HepG2 (cell line): ENCODE results near the gene MAPK8IP1. TPM values are rescaled to one million over a fixed set of nuclear protein-coding genes. Genes with fewer than 3 reads are reported as not detected.

ENCODE experiments used
- KLF15 ChIP-seq: sonication (generic); formaldehyde crosslinking; IDR thresholded peaks from 2 replicates; pipeline ENCODE4 v1.8.1; 2023; ENCODE audit warnings: borderline replicate concordance, mild to moderate bottlenecking, inconsistent platforms, missing genetic modification reagents, mixed read lengths
- NONO ChIP-seq, 2 experiments: fragments of 450-650 bp in 1 of 2; sonication (generic) in 1 of 2; formaldehyde crosslinking in 1 of 2; IDR thresholded peaks in 1 of 2; conservative IDR thresholded peaks in 1 of 2; 2 replicates each; pipeline versions ENCODE4 v1.6.1 to v1.8.0; 2017 to 2022; ENCODE audit warnings: mild to moderate bottlenecking in 1 of 2, missing genetic modification reagents in 1 of 2, moderate library complexity in 1 of 2
- NRL ChIP-seq: sonication (generic); formaldehyde crosslinking; IDR thresholded peaks from 2 replicates; pipeline ENCODE4 v1.5.0; 2020; ENCODE audit warnings: missing genetic modification reagents, mild to moderate bottlenecking, moderate library complexity, borderline replicate concordance
- PPARG ChIP-seq: conservative IDR thresholded peaks from 2 replicates; pipeline ENCODE4 v1.6.1; 2016; ENCODE audit warnings: missing biosample characterization, missing genetic modification reagents
- SRY ChIP-seq: sonication (generic); formaldehyde crosslinking; IDR thresholded peaks from 2 replicates; pipeline ENCODE4 v1.8.0; 2022; ENCODE audit warnings: mild to moderate bottlenecking, missing genetic modification reagents
- TOPORS ChIP-seq: sonication (generic); formaldehyde crosslinking; IDR thresholded peaks from 2 replicates; pipeline ENCODE4 v1.8.0; 2023; ENCODE audit warnings: mild to moderate bottlenecking, missing genetic modification reagents
- YEATS4 ChIP-seq: sonication (generic); formaldehyde crosslinking; IDR thresholded peaks from 2 replicates; pipeline ENCODE4 v1.4.0; 2020; ENCODE audit warnings: missing genetic modification reagents, borderline replicate concordance
- ZNF572 ChIP-seq: sonication (generic); formaldehyde crosslinking; IDR thresholded peaks from 2 replicates; pipeline ENCODE4 v1.5.1; 2020; ENCODE audit warnings: mild to moderate bottlenecking, missing genetic modification reagents
- polyA plus RNA-seq, 8 experiments: library from polyadenylated mRNA; depleted of rRNA in 3 of 8; stranded (reverse) in 7 of 8; unstranded in 1 of 8; fragments of >200 nt; fragmentation: Illumina TruSeq in 4 of 8; extraction: Trizol in 4 of 8; gene quantifications; 2 replicates each; pipeline versions ENCODE4 v1.2.1 to v1.2.3, GENCODE V29; 2011 to 2016; ENCODE audit warnings: low read depth in 4 of 8, missing spikeins in 1 of 8, mixed read lengths in 1 of 8; ENCODE audit not compliant: insufficient read depth in 1 of 8
- total RNA-seq, 5 experiments: library from RNA; depleted of rRNA; stranded (reverse); fragments of >200 nt; fragmentation: Illumina TruSeq; extraction: Trizol; gene quantifications; 2 replicates each; pipeline ENCODE4 v1.2.3, GENCODE V29; 2016; ENCODE audit warnings: low read depth in 1 of 5
- TF ChIP-seq, protein P1 (sequence below): IDR thresholded peaks from 2 replicates; pipeline ENCODE4 v1.6.1; 2016
- TF ChIP-seq, protein P2 (sequence below): sonication (generic); formaldehyde crosslinking; IDR thresholded peaks from 2 replicates; pipeline ENCODE4 v1.5.1; 2020; ENCODE audit warnings: missing genetic modification reagents, mild to moderate bottlenecking, borderline replicate concordance
- TF ChIP-seq, protein P3 (sequence below): sonication (generic); formaldehyde crosslinking; IDR thresholded peaks from 2 replicates; pipeline ENCODE4 v1.8.1; 2023; ENCODE audit warnings: missing genetic modification reagents, inconsistent platforms, borderline replicate concordance
- TF ChIP-seq, protein P4 (sequence below): sonication (generic); formaldehyde crosslinking; IDR thresholded peaks from 2 replicates; pipeline ENCODE4 v1.8.0; 2022; ENCODE audit warnings: mild to moderate bottlenecking, missing genetic modification reagents, borderline replicate concordance
- TF ChIP-seq, protein P5 (sequence below): sonication (generic); formaldehyde crosslinking; IDR thresholded peaks from 2 replicates; pipeline ENCODE4 v1.5.0; 2020; ENCODE audit warnings: missing genetic modification reagents, mild to moderate bottlenecking, borderline replicate concordance
- TF ChIP-seq, protein P6 (sequence below): sonication (generic); formaldehyde crosslinking; IDR thresholded peaks from 2 replicates; pipeline ENCODE4 v1.4.0; 2020; ENCODE audit warnings: mild to moderate bottlenecking, missing genetic modification reagents
- TF ChIP-seq, protein P7 (sequence below): sonication (generic); formaldehyde crosslinking; IDR thresholded peaks from 2 replicates; pipeline ENCODE4 v1.5.0; 2020; ENCODE audit warnings: missing genetic modification reagents
- TF ChIP-seq, protein P8 (sequence below): sonication (generic); formaldehyde crosslinking; IDR thresholded peaks from 2 replicates; pipeline ENCODE4 v1.8.0; 2022; ENCODE audit warnings: mild to moderate bottlenecking, missing genetic modification reagents, moderate library complexity
- TF ChIP-seq, protein P9 (sequence below): sonication (generic); formaldehyde crosslinking; IDR thresholded peaks from 2 replicates; pipeline ENCODE4 v1.4.0; 2020; ENCODE audit warnings: mild to moderate bottlenecking, missing genetic modification reagents

The MAPK8IP1 gene
- total and polyA plus RNA-seq, 2 of the 13 experiments (the other 11 are each of a cell fraction or from before 2014, with no cell fraction given): 2.2 to 4.2 TPM

DNA sequence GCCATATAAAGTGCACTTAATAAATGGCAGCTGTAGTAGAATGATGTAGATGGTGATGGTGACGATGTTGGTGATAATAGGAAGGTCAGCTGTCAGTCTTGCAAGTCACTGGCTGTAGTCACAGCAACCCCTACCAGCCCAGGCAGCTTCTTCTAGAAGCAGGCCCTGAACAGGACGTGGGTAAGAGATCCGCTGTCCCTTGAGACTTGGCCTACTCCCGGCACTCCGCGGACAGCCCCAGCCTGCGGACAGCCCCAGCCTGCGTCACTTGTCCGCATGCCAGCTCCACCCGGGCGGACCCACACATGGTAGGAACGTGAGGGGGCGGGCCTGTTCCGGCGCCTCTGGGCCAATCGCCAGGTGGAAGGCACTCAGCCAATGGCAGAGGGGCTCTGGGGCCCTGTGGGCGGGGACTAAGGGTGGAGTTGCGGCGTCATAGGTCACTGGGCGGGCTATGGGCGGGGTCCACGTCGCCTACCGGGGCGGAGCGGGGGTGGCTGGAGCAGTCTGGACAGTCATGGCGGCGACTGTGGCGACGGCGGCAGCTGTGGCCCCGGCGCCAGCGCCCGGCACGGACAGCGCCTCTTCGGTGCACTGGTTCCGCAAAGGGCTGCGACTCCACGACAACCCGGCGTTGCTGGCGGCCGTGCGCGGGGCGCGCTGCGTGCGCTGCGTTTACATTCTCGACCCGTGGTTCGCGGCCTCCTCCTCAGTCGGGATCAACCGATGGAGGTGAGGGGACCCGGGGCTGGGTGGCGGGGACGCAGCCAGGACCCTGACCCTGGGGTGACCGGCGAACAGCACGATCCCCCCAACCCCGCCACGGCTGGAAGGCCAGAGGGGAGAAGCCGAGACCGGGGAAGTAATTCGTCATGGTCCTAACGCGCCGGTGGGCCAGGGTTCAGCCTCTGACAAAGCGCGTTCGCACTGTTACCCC, 38.2 kb upstream of the MAPK8IP1 start, which contains the start of gene CRY2 (continued):
- TF ChIP-seq NONO (IDR thresholded peaks at IDR 0.05) (no peak), NONO (CRISPR knock-in tag; conservative IDR thresholded peaks at IDR 0.05) (peak; percentile 90), PPARG (CRISPR knock-in tag) (no peak), KLF15 (CRISPR knock-in tag) (0 out of 2 replicates have a peak, but pooled peaks have one; percentile 67), TOPORS (CRISPR knock-in tag) (no peak), NRL (CRISPR knock-in tag) (peak; percentile 96), SRY (CRISPR knock-in tag) (no peak), ZNF572 (CRISPR knock-in tag) (no peak), YEATS4 (peak; percentile 77)
- TF ChIP-seq, protein P1, sequence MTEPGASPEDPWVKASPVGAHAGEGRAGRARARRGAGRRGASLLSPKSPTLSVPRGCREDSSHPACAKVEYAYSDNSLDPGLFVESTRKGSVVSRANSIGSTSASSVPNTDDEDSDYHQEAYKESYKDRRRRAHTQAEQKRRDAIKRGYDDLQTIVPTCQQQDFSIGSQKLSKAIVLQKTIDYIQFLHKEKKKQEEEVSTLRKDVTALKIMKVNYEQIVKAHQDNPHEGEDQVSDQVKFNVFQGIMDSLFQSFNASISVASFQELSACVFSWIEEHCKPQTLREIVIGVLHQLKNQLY (CRISPR knock-in tag): peak; percentile 65; the same call in 1 of the 2 replicates
- TF ChIP-seq, protein P2, sequence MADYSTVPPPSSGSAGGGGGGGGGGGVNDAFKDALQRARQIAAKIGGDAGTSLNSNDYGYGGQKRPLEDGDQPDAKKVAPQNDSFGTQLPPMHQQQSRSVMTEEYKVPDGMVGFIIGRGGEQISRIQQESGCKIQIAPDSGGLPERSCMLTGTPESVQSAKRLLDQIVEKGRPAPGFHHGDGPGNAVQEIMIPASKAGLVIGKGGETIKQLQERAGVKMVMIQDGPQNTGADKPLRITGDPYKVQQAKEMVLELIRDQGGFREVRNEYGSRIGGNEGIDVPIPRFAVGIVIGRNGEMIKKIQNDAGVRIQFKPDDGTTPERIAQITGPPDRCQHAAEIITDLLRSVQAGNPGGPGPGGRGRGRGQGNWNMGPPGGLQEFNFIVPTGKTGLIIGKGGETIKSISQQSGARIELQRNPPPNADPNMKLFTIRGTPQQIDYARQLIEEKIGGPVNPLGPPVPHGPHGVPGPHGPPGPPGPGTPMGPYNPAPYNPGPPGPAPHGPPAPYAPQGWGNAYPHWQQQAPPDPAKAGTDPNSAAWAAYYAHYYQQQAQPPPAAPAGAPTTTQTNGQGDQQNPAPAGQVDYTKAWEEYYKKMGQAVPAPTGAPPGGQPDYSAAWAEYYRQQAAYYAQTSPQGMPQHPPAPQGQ (CRISPR knock-in tag): no peak
- TF ChIP-seq, protein P3, sequence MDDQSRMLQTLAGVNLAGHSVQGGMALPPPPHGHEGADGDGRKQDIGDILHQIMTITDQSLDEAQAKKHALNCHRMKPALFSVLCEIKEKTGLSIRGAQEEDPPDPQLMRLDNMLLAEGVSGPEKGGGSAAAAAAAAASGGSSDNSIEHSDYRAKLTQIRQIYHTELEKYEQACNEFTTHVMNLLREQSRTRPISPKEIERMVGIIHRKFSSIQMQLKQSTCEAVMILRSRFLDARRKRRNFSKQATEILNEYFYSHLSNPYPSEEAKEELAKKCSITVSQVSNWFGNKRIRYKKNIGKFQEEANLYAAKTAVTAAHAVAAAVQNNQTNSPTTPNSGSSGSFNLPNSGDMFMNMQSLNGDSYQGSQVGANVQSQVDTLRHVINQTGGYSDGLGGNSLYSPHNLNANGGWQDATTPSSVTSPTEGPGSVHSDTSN (CRISPR knock-in tag): no peak
- TF ChIP-seq, protein P4, sequence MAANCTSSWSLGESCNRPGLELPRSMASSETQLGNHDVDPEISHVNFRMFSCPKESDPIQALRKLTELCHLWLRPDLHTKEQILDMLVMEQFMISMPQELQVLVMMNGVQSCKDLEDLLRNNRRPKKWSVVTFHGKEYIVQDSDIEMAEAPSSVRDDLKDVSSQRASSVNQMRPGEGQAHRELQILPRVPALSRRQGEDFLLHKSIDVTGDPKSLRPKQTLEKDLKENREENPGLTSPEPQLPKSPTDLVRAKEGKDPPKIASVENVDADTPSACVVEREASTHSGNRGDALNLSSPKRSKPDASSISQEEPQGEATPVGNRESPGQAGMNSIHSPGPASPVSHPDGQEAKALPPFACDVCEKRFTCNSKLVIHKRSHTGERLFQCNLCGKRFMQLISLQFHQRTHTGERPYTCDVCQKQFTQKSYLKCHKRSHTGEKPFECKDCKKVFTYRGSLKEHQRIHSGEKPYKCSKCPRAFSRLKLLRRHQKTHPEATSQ (CRISPR knock-in tag): no peak
- TF ChIP-seq, protein P5, sequence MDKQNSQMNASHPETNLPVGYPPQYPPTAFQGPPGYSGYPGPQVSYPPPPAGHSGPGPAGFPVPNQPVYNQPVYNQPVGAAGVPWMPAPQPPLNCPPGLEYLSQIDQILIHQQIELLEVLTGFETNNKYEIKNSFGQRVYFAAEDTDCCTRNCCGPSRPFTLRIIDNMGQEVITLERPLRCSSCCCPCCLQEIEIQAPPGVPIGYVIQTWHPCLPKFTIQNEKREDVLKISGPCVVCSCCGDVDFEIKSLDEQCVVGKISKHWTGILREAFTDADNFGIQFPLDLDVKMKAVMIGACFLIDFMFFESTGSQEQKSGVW (CRISPR knock-in tag): no peak
- TF ChIP-seq, protein P6, sequence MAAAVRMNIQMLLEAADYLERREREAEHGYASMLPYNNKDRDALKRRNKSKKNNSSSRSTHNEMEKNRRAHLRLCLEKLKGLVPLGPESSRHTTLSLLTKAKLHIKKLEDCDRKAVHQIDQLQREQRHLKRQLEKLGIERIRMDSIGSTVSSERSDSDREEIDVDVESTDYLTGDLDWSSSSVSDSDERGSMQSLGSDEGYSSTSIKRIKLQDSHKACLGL (CRISPR knock-in tag): no peak
- TF ChIP-seq, protein P7, sequence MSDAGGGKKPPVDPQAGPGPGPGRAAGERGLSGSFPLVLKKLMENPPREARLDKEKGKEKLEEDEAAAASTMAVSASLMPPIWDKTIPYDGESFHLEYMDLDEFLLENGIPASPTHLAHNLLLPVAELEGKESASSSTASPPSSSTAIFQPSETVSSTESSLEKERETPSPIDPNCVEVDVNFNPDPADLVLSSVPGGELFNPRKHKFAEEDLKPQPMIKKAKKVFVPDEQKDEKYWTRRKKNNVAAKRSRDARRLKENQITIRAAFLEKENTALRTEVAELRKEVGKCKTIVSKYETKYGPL: no peak
- TF ChIP-seq, protein P8, sequence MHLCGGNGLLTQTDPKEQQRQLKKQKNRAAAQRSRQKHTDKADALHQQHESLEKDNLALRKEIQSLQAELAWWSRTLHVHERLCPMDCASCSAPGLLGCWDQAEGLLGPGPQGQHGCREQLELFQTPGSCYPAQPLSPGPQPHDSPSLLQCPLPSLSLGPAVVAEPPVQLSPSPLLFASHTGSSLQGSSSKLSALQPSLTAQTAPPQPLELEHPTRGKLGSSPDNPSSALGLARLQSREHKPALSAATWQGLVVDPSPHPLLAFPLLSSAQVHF (CRISPR knock-in tag): peak; percentile 80; the same call in 1 of the 2 replicates
- TF ChIP-seq, protein P9, sequence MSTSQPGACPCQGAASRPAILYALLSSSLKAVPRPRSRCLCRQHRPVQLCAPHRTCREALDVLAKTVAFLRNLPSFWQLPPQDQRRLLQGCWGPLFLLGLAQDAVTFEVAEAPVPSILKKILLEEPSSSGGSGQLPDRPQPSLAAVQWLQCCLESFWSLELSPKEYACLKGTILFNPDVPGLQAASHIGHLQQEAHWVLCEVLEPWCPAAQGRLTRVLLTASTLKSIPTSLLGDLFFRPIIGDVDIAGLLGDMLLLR (CRISPR knock-in tag): 0 out of 2 replicates have a peak, but pooled peaks have one; percentile 38
